Body of pancreas (tissue), 4 donors: ENCODE measurements around the gene UBE2R2. TPM values are rescaled to one million over a fixed set of nuclear protein-coding genes. Genes with fewer than 3 reads are reported as not detected.

Experiments used
- ATAC-seq: fragments of 150-250 bp; one replicate; pipeline ENCODE4 v1.9.1; 2016
- DNase-seq, 4 donors: peaks; one replicate each; pipeline ENCODE4 v3.0.0-alpha.2; 2019
- H3K27ac ChIP-seq, 4 donors: fragments of 200-600 bp; sonication (generic); 1 replicate in 3 of 4; 2 replicates in 1 of 4; pipeline versions ENCODE4 v1.5.1 to v1.6.1; 2016 to 2019; ENCODE audit warnings: mild to moderate bottlenecking in 1 of 4, mixed read lengths in 1 of 4, moderate library complexity in 1 of 4
- H3K27me3 ChIP-seq, 2 donors: fragments of 200-600 bp; sonication (generic); one replicate each; pipeline ENCODE4 v1.6.0; 2016; ENCODE audit warnings: mild to moderate bottlenecking in 1 of 2
- H3K36me3 ChIP-seq, 2 donors: fragments of 200-600 bp; sonication (generic); replicated peaks in 1 of 2; 2 replicates each; pipeline ENCODE4 v1.5.1; 2016; ENCODE audit warnings: low read depth in 2 of 2; ENCODE audit not compliant: insufficient read depth in 1 of 2
- H3K4me1 ChIP-seq: fragments of 200-600 bp; sonication (generic); one replicate; pipeline ENCODE4 v1.6.0; 2016
- H3K4me3 ChIP-seq, 2 donors: fragments of 200-600 bp; sonication (generic); 1 replicate in 1 of 2; 2 replicates in 1 of 2; pipeline ENCODE4 v1.5.1; 2016 to 2019
- H3K9me3 ChIP-seq, 3 donors: fragments of 200-600 bp; sonication (generic); 1 replicate in 2 of 3; 2 replicates in 1 of 3; pipeline ENCODE4 v1.5.1; 2016
- CTCF ChIP-seq, 7 experiments: fragments of 450-650 bp in 4 of 7; fragments of 200-600 bp in 3 of 7; sonication (generic) in 3 of 7; IDR thresholded peaks; one replicate each; pipeline ENCODE4 v1.5.1; 2016 to 2019; ENCODE audit warnings: antibody characterized with exemption in 7 of 7
- POLR2A ChIP-seq, 3 donors: fragments of 450-650 bp; IDR thresholded peaks; one replicate each; pipeline ENCODE4 v1.6.1; 2016; ENCODE audit warnings: antibody characterized with exemption in 3 of 3, mild to moderate bottlenecking in 2 of 3
- WGBS, 2 donors: methylation state at CpG; one replicate each; pipeline ENCODE4 v1.1.5; 2017; 5-methylcytosine and 5-hydroxymethylcytosine counted together
- intact Hi-C: fragments of 100-400 bp; cut with DNase I; formaldehyde crosslinking; loops from one replicate; pipeline ENCODE4 v1.15.1; 2023
- total RNA-seq, 2 donors: library from RNA; depleted of rRNA; stranded (reverse); fragments of >200 nt; gene quantifications; one replicate each; pipeline ENCODE4 v1.1.0, GENCODE V29; 2016

Gene UBE2R2
- total RNA-seq, 2 donors from 2014 or later = 26.7 to 31.4 TPM

- peaks cover 4 to 9% of the 10 kb centered on the region in 2 donors for H3K36me3 ChIP-seq
- intact Hi-C loops = no loop called here
- no peak for TF ChIP-seq POLR2A (IDR thresholded peaks at IDR 0.05)
- WGBS, 2 donors = 63 to 68% methylated on average over 2 of the region's 2 CpGs
- no peak overlapping the region for H3K4me3 ChIP-seq
- H3K27ac ChIP-seq = no peak overlapping the region
- DNase-seq (no peak), ATAC-seq (no peak)
- H3K9me3 ChIP-seq = no peaks in the 10 kb centered on the region
- H3K4me1 ChIP-seq = no peaks in the 10 kb centered on the region
- H3K27me3 ChIP-seq = no peaks in the 10 kb centered on the region
Observed at GRCh38 chr9:33943389-33943788, 126.4 kb downstream of the UBE2R2 start.

GRCh38 chr9:33946779-33947535, 130.0 kb downstream of the UBE2R2 start:
- no peak overlapping the region for H3K27ac ChIP-seq
- DNase-seq = no peak
- H3K4me3 ChIP-seq = no peak overlapping the region
- TF ChIP-seq POLR2A (IDR thresholded peaks at IDR 0.05) (no peak), CTCF (IDR thresholded peaks at IDR 0.05) (no peak)
- H3K36me3 ChIP-seq = peaks cover 4 to 9% of the 10 kb centered on the region in 2 donors
- H3K27me3 ChIP-seq = no peaks in the 10 kb centered on the region
- H3K9me3 ChIP-seq = no peaks in the 10 kb centered on the region
- no peak for ATAC-seq
- 92 to 94% methylated on average over 3 of the region's 3 CpGs for WGBS, 2 donors
- no peaks in the 10 kb centered on the region for H3K4me1 ChIP-seq
- intact Hi-C loops = no loop called here

- Histone ChIP-seq H3K27me3 (no peaks in the 10 kb centered on the region), H3K36me3 (peaks cover 4 to 8% of the 10 kb centered on the region in 2 donors), H3K27ac (no peak overlapping the region), H3K9me3 (no peaks in the 10 kb centered on the region), H3K4me3 (no peak overlapping the region), H3K4me1 (no peaks in the 10 kb centered on the region)
- 82 to 85% methylated on average over 1 of the region's 1 CpG for WGBS, 2 donors
- no peak for TF ChIP-seq POLR2A (IDR thresholded peaks at IDR 0.05)
- TF ChIP-seq CTCF (IDR thresholded peaks at IDR 0.05) = no peak
- ATAC-seq = no peak
- intact Hi-C loops = no loop called here
- DNase-seq = no peak
Observed at GRCh38 chr9:33950371-33950770, 133.4 kb downstream of the UBE2R2 start.

GRCh38 chr9:33952066-33952465, 135.1 kb downstream of the UBE2R2 start:
- no peak for DNase-seq
- Histone ChIP-seq H3K27me3 (no peaks in the 10 kb centered on the region), H3K36me3 (peaks cover 4 to 12% of the 10 kb centered on the region in 2 donors), H3K4me1 (no peaks in the 10 kb centered on the region), H3K9me3 (no peaks in the 10 kb centered on the region), H3K4me3 (no peak overlapping the region), H3K27ac (no peak overlapping the region)
- ATAC-seq = no peak
- TF ChIP-seq CTCF (IDR thresholded peaks at IDR 0.05) (no peak), POLR2A (IDR thresholded peaks at IDR 0.05) (no peak)
- 73 to 86% methylated on average over 2 of the region's 2 CpGs for WGBS, 2 donors
- intact Hi-C loops = no loop called here

- ATAC-seq (no peak), DNase-seq (no peak)
- Histone ChIP-seq H3K36me3 (peaks cover 0 to 10% of the 10 kb centered on the region in 2 donors), H3K27ac (no peak overlapping the region), H3K4me1 (no peaks in the 10 kb centered on the region), H3K9me3 (no peaks in the 10 kb centered on the region), H3K4me3 (no peak overlapping the region), H3K27me3 (no peaks in the 10 kb centered on the region)
- 95 to 97% methylated on average over 4 of the region's 4 CpGs for WGBS, 2 donors
- intact Hi-C loops = no loop called here
- TF ChIP-seq CTCF (IDR thresholded peaks at IDR 0.05) = no peak
- no peak for TF ChIP-seq POLR2A (IDR thresholded peaks at IDR 0.05)
Observed at GRCh38 chr9:33956544-33956943, 139.6 kb downstream of the UBE2R2 start.
